HepG2 (cell line): Measurements from ENCODE around the gene ZNF547. TPM values are rescaled to one million over a fixed set of nuclear protein-coding genes. Genes with fewer than 3 reads are reported as not detected.

ENCODE experiments used
- AGO1 ChIP-seq: fragments of 200-400 bp; formaldehyde crosslinking; IDR thresholded peaks from 2 replicates; pipeline ENCODE4 v1.6.1; 2017; ENCODE audit warnings: mild to moderate bottlenecking, low read depth, low read length, moderate library complexity; ENCODE audit not compliant: poor library complexity, severe bottlenecking
- CCAR2 ChIP-seq: fragments of 200-400 bp; formaldehyde crosslinking; optimal IDR thresholded peaks from 2 replicates; pipeline ENCODE3; 2018; ENCODE audit warnings: low read depth, mild to moderate bottlenecking, low read length, moderate library complexity
- CTCF ChIP-seq: sonication (generic); formaldehyde crosslinking; IDR thresholded peaks from 2 replicates; pipeline ENCODE4 v1.5.0; 2020; ENCODE audit warnings: mild to moderate bottlenecking, missing genetic modification reagents, moderate library complexity
- GATAD2A ChIP-seq: IDR thresholded peaks from 2 replicates; pipeline ENCODE4 v1.6.1; 2016
- KDM2A ChIP-seq: sonication (generic); formaldehyde crosslinking; IDR thresholded peaks from 2 replicates; pipeline ENCODE4 v1.4.0; 2020; ENCODE audit warnings: low read depth, missing genetic modification reagents, borderline replicate concordance
- MAFK ChIP-seq, 2 experiments: IDR thresholded peaks in 1 of 2; conservative IDR thresholded peaks in 1 of 2; 2 replicates each; pipeline ENCODE4 v1.6.1; 2011; ENCODE audit warnings: improper control_type of control experiment in 2 of 2, low read length in 2 of 2
- MTERF4 ChIP-seq: sonication (generic); formaldehyde crosslinking; IDR thresholded peaks from 2 replicates; pipeline ENCODE4 v1.8.0; 2023; ENCODE audit warnings: mild to moderate bottlenecking, missing genetic modification reagents
- MTF1 ChIP-seq: sonication (generic); formaldehyde crosslinking; IDR thresholded peaks from 2 replicates; pipeline ENCODE4 v1.5.0; 2020; ENCODE audit warnings: missing genetic modification reagents
- NBN ChIP-seq: fragments of 450-650 bp; conservative IDR thresholded peaks from 2 replicates; pipeline ENCODE4 v1.6.1; 2017
- NR3C1 ChIP-seq: sonication (generic); formaldehyde crosslinking; IDR thresholded peaks from 2 replicates; pipeline ENCODE4 v1.4.0; 2020; ENCODE audit warnings: missing genetic modification reagents
- SMARCE1 ChIP-seq: fragments of 450-650 bp; IDR thresholded peaks from 2 replicates; pipeline ENCODE4 v1.6.1; 2017; ENCODE audit warnings: borderline replicate concordance
- TAF15 ChIP-seq: fragments of 200-400 bp; formaldehyde crosslinking; IDR thresholded peaks from one replicate; pipeline ENCODE4 v1.6.1; 2018; ENCODE audit warnings: mild to moderate bottlenecking, low read depth, low read length; ENCODE audit not compliant: poor library complexity, severe bottlenecking
- TRIM24 ChIP-seq: sonication (generic); formaldehyde crosslinking; IDR thresholded peaks from 2 replicates; pipeline ENCODE4 v1.8.0; 2022; ENCODE audit warnings: mild to moderate bottlenecking, missing genetic modification reagents
- ZBTB3 ChIP-seq: sonication (generic); formaldehyde crosslinking; IDR thresholded peaks from 2 replicates; pipeline ENCODE4 v1.4.0; 2020; ENCODE audit warnings: low read depth, mild to moderate bottlenecking, moderate library complexity, missing genetic modification reagents, borderline replicate concordance
- ZFP62 ChIP-seq: sonication (generic); formaldehyde crosslinking; IDR thresholded peaks from 2 replicates; pipeline ENCODE4 v1.4.0; 2020; ENCODE audit warnings: missing genetic modification reagents
- ZKSCAN1 ChIP-seq: fragments of 150-350 bp; IDR thresholded peaks from 2 replicates; pipeline ENCODE4 v1.6.1; 2014; ENCODE audit warnings: low read length
- ZNF292 ChIP-seq: sonication (generic); formaldehyde crosslinking; IDR thresholded peaks from 2 replicates; pipeline ENCODE4 v1.8.1; 2022; ENCODE audit warnings: mild to moderate bottlenecking, low read depth, missing genetic modification reagents, borderline replicate concordance
- ZNF629 ChIP-seq: sonication (generic); formaldehyde crosslinking; conservative IDR thresholded peaks from 2 replicates; pipeline ENCODE4 v1.5.0; 2020; ENCODE audit warnings: missing genetic modification reagents
- polyA plus RNA-seq, 8 experiments: library from polyadenylated mRNA; depleted of rRNA in 3 of 8; stranded (reverse) in 7 of 8; unstranded in 1 of 8; fragments of >200 nt; fragmentation: Illumina TruSeq in 4 of 8; extraction: Trizol in 4 of 8; gene quantifications; 2 replicates each; pipeline versions ENCODE4 v1.2.1 to v1.2.3, GENCODE V29; 2011 to 2016; ENCODE audit warnings: low read depth in 4 of 8, missing spikeins in 1 of 8, mixed read lengths in 1 of 8; ENCODE audit not compliant: insufficient read depth in 1 of 8
- total RNA-seq, 5 experiments: library from RNA; depleted of rRNA; stranded (reverse); fragments of >200 nt; fragmentation: Illumina TruSeq; extraction: Trizol; gene quantifications; 2 replicates each; pipeline ENCODE4 v1.2.3, GENCODE V29; 2016; ENCODE audit warnings: low read depth in 1 of 5
- TF ChIP-seq, protein P1 (sequence below): sonication (generic); formaldehyde crosslinking; IDR thresholded peaks from 2 replicates; pipeline ENCODE4 v1.5.1; 2020; ENCODE audit warnings: mild to moderate bottlenecking, missing genetic modification reagents, moderate library complexity
- TF ChIP-seq, protein P2 (sequence below): IDR thresholded peaks from 2 replicates; pipeline ENCODE4 v1.6.1; 2016; ENCODE audit warnings: low read depth, borderline replicate concordance
- TF ChIP-seq, protein P3 (sequence below): sonication (generic); formaldehyde crosslinking; IDR thresholded peaks from 2 replicates; pipeline ENCODE4 v1.8.1; 2023; ENCODE audit warnings: mild to moderate bottlenecking, moderate library complexity, missing genetic modification reagents

The ZNF547 gene
- total and polyA plus RNA-seq, 2 of the 13 experiments (the other 11 are each of a cell fraction or from before 2014, with no cell fraction given) = 2.0 to 2.6 TPM

DNA sequence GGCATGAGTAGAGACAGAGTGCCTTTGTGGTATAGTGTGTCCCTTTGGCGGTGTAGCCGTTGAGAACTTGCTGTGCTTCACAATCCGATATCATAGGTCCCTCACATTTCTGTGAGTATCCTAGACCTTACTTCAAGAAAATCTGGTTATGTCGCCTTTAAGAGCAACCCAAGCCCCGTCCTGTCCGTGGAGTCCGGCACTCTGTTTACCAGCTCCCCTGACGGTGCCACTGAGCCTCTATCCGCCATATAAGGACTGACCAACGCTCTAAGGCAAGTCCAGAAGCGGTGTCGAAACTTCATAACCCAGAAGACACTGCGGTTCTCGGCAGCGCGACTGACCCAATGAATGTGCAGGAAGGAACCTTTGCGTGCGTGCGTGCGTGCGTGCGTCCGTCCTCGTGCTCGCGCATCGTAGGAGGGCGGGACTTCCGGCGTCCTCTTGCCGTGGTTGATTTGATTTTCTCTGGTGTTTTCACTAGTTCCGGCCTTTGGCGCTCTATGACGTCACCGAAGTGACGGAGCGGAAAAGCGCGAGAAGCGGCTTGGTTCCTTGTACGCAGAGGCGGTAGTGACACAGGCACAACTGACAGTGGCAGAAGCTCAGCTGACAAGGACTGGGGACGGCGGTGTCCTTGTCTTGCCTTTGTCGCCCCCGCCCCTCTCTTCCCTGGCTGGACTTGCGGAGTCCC, at the start of gene ZNF547, which contains the start of gene TRAPPC2B (continued):
- TF ChIP-seq ZKSCAN1 = no peak
- no peak for TF ChIP-seq NR3C1 (CRISPR knock-in tag)
- no peak for TF ChIP-seq ZNF292 (CRISPR knock-in tag)
- peak; percentile 89 for TF ChIP-seq KDM2A (CRISPR knock-in tag)
- no peak for TF ChIP-seq TRIM24 (CRISPR knock-in tag)
- no peak for TF ChIP-seq MAFK (conservative IDR thresholded peaks at IDR 0.05 in 1 of 2, IDR thresholded peaks at IDR 0.05 in 1 of 2; ENCODE audit: low read length in 2 of 2)
- TF ChIP-seq NBN = no peak
- no peak for TF ChIP-seq CCAR2
- no peak for TF ChIP-seq ZBTB3 (CRISPR knock-in tag)
- TF ChIP-seq, protein P1, sequence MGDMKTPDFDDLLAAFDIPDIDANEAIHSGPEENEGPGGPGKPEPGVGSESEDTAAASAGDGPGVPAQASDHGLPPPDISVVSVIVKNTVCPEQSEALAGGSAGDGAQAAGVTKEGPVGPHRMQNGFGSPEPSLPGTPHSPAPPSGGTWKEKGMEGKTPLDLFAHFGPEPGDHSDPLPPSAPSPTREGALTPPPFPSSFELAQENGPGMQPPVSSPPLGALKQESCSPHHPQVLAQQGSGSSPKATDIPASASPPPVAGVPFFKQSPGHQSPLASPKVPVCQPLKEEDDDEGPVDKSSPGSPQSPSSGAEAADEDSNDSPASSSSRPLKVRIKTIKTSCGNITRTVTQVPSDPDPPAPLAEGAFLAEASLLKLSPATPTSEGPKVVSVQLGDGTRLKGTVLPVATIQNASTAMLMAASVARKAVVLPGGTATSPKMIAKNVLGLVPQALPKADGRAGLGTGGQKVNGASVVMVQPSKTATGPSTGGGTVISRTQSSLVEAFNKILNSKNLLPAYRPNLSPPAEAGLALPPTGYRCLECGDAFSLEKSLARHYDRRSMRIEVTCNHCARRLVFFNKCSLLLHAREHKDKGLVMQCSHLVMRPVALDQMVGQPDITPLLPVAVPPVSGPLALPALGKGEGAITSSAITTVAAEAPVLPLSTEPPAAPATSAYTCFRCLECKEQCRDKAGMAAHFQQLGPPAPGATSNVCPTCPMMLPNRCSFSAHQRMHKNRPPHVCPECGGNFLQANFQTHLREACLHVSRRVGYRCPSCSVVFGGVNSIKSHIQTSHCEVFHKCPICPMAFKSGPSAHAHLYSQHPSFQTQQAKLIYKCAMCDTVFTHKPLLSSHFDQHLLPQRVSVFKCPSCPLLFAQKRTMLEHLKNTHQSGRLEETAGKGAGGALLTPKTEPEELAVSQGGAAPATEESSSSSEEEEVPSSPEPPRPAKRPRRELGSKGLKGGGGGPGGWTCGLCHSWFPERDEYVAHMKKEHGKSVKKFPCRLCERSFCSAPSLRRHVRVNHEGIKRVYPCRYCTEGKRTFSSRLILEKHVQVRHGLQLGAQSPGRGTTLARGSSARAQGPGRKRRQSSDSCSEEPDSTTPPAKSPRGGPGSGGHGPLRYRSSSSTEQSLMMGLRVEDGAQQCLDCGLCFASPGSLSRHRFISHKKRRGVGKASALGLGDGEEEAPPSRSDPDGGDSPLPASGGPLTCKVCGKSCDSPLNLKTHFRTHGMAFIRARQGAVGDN (CRISPR knock-in tag) = peak; percentile 82
- TF ChIP-seq TAF15 = no peak
- TF ChIP-seq CTCF (CRISPR knock-in tag) = 0 out of 2 replicates have a peak, but pooled peaks have one; percentile 15
- TF ChIP-seq ZFP62 = no peak
- TF ChIP-seq AGO1 = no peak
- no peak for TF ChIP-seq MTF1 (CRISPR knock-in tag)
- TF ChIP-seq MTERF4 = no peak
- TF ChIP-seq SMARCE1 = no peak
- TF ChIP-seq, protein P2, sequence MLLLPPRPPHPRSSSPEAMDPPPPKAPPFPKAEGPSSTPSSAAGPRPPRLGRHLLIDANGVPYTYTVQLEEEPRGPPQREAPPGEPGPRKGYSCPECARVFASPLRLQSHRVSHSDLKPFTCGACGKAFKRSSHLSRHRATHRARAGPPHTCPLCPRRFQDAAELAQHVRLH (CRISPR knock-in tag) = peak; percentile 81; the same call in 1 of the 2 replicates
- no peak for TF ChIP-seq GATAD2A (CRISPR knock-in tag)
- TF ChIP-seq, protein P3, sequence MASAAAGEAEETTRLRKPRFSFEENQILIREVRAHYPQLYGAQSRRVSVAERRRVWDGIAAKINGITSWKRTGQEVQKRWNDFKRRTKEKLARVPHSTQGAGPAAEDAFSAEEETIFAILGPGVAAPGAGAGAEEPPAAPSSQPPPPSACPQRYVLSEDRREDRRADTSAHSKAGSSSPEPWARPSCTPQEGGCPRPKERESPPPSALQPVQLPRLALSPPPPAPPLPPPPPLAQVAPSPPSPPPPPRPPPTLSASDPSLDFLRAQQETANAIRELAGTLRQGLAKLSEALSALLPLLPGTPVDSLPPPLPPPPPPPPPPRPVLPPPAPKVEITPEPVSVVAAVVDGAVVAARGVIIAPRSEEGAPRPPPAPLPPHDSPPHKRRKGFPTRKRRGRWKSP = peak; percentile 59
- TF ChIP-seq ZNF629 = no peak
